ENCODE results near the gene RPL10A.
A peak's percentile ranks its signal among the peaks of the same experiment; 100 is the strongest.
"Not testable (repeated sequence)": the region's sequence is repeated elsewhere in the genome, so short reads cannot be mapped to it uniquely, and the experiment has no call there.

Gene RPL10A

DNA sequence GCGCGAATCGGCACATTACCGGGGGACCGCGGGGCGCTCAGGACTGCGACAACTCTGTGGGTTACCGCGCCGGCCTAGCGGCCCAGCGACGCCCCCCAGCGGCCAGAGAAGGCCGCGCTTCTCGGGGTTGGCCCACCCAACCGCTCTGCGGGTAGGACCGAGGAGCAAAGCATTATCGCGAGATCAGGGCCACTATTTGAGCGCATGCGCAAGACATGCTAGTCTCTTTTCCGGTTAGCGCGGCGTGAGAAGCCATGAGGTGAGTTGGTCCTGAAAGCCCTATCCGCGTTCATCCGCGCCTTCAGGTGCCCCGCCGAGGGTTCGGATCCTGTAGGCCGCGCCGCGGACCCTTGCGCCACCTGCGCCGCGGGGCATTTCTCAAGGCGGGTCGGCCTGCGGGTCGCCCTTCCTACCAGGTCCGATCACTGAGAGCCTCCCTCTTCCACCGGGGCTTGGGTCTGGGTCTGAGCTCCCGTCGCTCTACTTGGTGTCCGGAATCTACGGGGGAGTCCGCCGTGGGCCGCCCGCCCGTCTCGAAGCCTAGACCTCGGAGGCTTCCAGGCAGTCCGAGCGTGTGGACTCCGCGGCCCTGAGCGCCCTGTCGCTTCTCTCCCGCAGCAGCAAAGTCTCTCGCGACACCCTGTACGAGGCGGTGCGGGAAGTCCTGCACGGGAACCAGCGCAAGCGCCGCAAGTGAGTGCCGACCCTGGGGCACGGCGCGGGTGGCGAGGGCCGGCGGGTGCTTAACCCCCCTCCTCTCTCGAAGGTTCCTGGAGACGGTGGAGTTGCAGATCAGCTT is at the start of gene RPL10A:
Gene RPL10A (plus strand): TSS at position 221 of the 799 bp plus-strand sequence. CDS start 34 bp downstream, at position 255.
- DNase-seq = peak; percentile 92 to 98

DNA sequence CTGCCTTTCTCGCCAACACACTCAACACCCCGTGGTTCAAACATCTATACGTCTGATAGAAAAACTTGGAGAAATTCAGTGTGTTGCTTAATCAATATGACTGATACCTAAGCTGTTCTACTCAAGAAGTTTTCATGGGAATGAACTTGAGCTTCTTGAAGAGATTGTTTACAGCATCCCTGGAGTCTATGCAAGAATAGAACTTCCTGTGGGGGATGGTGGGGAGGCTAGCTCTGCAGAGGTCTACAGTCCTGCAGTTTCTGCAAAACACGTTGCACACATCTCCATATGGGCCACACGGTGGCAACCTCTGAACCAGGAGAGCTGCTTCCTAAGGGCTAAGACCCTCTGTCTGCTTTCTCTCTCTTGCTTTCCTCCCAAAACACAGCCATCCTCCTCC is 48.8 kb upstream of the RPL10A start:
- DNase-seq = no peak

- no peak for DNase-seq
Measured at GRCh38 chr6:35419961-35420360, 48.2 kb upstream of the RPL10A start.

GRCh38 chr6:35425284-35425683 is 42.9 kb upstream of the RPL10A start:
- no peak for DNase-seq

- peak; percentile 40 to 56 for DNase-seq
Measured at GRCh38 chr6:35426074-35426473, 42.1 kb upstream of the RPL10A start.

- DNase-seq = no peak
Measured at GRCh38 chr6:35427435-35427834, 40.8 kb upstream of the RPL10A start.

- DNase-seq = no peak
Measured at GRCh38 chr6:35427851-35428321, 40.3 kb upstream of the RPL10A start.

DNA sequence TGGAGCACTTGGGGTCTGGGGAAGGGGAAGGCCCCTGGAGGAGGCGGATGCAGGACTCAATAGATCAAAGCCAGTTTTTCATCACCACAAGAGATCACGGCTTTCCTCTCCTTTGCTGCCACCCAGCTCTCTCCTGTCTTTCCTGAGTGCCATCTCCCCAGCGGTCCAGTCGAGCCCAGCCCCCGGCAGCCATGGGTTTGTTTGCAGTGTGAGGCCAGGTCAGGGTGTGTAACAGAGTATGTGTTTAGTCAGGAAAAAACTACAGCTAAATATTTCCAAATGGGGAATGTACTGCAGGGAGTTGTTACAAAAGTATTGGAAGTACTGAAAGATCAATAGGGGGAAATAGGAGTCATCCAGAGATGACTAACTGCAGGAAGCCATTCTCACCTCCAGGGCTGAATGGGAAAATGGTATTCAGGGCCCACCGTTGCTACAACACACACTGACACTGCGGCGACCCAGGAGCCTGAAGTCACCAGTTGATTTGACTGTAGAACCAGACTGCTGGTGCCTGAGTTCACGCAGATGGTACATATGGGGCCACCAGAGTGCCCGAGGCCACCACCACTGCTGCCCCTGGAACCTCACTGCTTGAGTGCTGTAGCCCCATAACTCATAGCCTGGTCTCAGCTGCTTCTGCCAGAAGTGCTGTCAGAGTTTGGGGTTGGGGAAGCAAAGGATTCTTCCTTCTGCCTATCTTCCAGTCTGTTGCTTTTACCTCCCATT is 39.6 kb upstream of the RPL10A start:
- DNase-seq = no peak

DNA sequence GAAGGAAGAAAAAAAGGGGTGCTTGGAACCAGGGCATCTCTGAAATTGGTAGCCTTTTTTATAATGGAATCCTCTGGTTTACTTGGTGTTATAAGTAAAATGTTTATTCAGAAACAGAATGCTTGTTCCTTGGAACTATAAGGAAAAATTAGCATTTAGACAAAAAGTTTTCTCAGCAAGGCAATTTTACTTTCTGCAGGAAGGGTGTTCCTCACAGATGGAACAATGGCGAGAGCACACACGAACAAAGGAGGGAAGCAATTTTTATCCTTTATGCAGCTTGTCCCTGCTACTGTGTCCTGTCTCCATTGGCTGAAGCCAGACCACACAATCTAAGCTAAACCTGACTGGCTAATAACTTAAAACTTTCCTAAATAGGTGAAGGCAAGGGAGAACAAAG is 38.7 kb upstream of the RPL10A start:
- DNase-seq = no peak

GRCh38 chr6:35432291-35432690 is 35.9 kb upstream of the RPL10A start:
- no peak for DNase-seq

- DNase-seq = not testable (repeated sequence)
Measured at GRCh38 chr6:35432702-35433101, 35.5 kb upstream of the RPL10A start.

GRCh38 chr6:35435074-35435837 is 32.9 kb upstream of the RPL10A start:
- DNase-seq = no peak

- no peak for DNase-seq
Measured at GRCh38 chr6:35436071-35436857, 31.9 kb upstream of the RPL10A start.

DNA sequence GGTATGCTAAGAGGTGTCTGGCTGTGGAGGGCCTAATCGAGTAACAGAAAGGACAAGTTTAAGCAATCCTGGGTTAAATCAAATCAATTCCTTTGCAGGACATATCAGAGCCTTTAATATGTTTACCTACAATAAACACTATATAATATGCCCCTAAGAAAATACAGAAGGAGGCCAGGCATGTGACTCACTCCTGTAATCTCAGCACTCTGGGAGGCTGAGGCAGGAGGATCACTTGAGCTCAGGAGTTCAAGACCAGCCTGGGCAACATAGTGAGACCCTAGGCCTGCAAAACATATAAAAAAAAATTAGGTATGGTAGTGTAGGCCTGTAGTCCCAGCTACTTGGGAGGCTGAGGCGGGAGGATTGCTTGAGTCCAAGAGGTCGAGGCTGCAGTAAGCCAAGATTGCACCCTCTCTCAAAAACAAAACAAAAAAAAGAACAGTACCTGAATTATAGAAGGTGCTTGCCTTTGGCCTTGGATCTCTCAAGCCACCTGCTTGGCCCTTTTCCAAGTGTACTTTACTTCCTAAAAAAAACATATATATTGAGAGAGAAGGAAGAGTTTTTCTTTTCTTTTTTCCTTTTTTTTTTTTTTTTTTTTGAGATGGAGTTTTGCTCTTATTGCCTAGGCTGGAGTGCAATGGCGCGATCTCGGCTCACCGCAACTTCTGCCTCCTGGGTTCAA is 29.7 kb upstream of the RPL10A start:
- DNase-seq = not testable (repeated sequence)

DNA sequence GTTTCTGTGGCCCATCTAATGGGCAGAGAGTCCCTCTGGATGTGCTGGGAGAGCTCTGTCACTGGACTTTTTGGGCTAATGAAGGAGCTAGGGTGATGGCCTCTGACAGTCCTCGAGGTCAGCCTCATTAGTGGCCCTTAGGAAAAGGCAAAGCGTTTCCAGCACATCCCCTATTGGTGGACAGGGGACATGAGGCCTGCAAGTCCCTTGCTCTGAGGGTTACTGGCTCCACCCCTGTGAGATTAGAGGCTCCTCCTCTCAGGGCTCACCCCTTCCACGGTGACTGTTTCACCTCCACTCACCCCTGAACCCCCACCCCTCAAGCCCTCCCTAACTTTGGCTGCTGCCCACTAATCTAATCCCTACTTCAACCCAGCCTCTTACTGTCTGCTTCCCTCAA is 28.9 kb upstream of the RPL10A start:
- no peak for DNase-seq

DNA sequence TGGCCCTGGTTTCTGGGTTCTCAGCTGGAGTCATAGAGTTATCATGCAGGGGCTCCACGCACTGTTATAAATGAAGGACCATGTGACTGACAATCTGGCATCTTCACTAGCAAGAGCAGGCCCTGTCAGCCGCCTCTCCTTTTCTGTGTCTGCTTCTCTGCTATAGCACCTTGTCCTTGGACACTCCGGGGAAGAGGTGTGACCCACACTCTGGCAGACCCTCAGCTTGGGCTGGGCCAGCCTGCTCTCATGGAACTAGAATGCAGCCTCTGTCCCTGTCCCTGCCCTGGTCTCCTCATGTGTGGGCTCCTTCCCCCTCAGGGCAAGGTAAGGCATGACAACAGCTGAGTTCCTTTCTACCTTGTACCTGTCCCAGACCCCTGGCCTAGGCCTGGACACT is 27.0 kb upstream of the RPL10A start:
- no peak for DNase-seq

GRCh38 chr6:35441642-35442041 is 26.6 kb upstream of the RPL10A start:
- no peak for DNase-seq

DNA sequence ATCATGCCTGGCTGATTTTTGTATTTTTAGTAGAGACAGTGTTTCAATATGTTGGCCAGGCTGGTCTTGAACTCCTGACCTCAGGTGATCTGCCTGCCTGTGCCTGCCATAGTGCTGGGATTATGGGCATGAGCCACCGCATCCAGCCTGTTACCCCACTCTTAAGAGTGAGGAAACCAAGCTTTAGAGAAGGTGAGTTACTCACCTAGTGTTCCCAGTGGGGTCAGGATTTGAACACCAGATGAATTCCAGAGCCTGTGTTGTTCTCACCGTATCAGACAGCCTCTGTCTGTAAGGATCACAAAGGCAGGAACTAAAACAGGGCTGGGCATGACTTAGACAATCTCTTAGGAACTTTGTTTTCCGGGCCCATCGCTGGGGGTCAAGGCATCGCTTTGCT is 25.5 kb upstream of the RPL10A start:
- no peak for DNase-seq

- no peak for DNase-seq
Measured at GRCh38 chr6:35443341-35444030, 24.7 kb upstream of the RPL10A start.

- no peak for DNase-seq
Measured at GRCh38 chr6:35445691-35446090, 22.5 kb upstream of the RPL10A start.

- no peak for DNase-seq
Measured at GRCh38 chr6:35448191-35448590, 20.0 kb upstream of the RPL10A start.

All from inflammatory macrophage treated with lipopolysaccharide for 1 hour (primary cell).